ENCODE data around the gene ABHD16B.
A peak's percentile ranks its signal among the peaks of the same experiment; 100 is the strongest.
"Not testable (repeated sequence)": the region's sequence is repeated elsewhere in the genome, so short reads cannot be mapped to it uniquely, and the experiment has no call there.

ABHD16B gene

GRCh38 chr20:63846128-63846771 lies 15.0 kb upstream of the ABHD16B start:
- no peaks in the 10 kb centered on the region for H3K27me3 ChIP-seq (ENCODE audit: control insufficient read depth, insufficient read depth, low read length)
- peak overlapping the region; percentile 19; the same call in 1 of the 2 replicates for H3K4me3 ChIP-seq (ENCODE audit: low read length)
- peaks cover 15% of the 10 kb centered on the region for H3K4me1 ChIP-seq (ENCODE audit: control insufficient read depth, insufficient read depth, low read length)
- H3K27ac ChIP-seq (ENCODE audit: low read length): no peak overlapping the region
- DNase-seq (ENCODE audit: low read depth, low spot score): no peak
- H3K9me3 ChIP-seq (ENCODE audit: control insufficient read depth, insufficient read depth, low read length): no peaks in the 10 kb centered on the region
- no CpG with 5 or more reads among the region's 24 CpGs for WGBS (ENCODE audit: insufficient coverage, insufficient read length)
- H3K36me3 ChIP-seq (ENCODE audit: control insufficient read depth, insufficient read depth, low read length): no peaks in the 10 kb centered on the region

- Histone ChIP-seq H3K27me3 (ENCODE audit: control insufficient read depth, insufficient read depth, low read length) (no peaks in the 10 kb centered on the region), H3K27ac (ENCODE audit: low read length) (no peak overlapping the region), H3K36me3 (ENCODE audit: control insufficient read depth, insufficient read depth, low read length) (no peaks in the 10 kb centered on the region), H3K4me1 (ENCODE audit: control insufficient read depth, insufficient read depth, low read length) (peaks cover 15% of the 10 kb centered on the region), H3K9me3 (ENCODE audit: control insufficient read depth, insufficient read depth, low read length) (no peaks in the 10 kb centered on the region), H3K4me3 (ENCODE audit: low read length) (no peak overlapping the region)
- no CpG with 5 or more reads among the region's 3 CpGs for WGBS (ENCODE audit: insufficient coverage, insufficient read length)
- no peak for DNase-seq (ENCODE audit: low read depth, low spot score)
Observed at GRCh38 chr20:63846888-63847236, 14.4 kb upstream of the ABHD16B start.

- DNase-seq (ENCODE audit: low read depth, low spot score): peak; percentile 82
- no CpG with 5 or more reads among the region's 16 CpGs for WGBS (ENCODE audit: insufficient coverage, insufficient read length)
- Histone ChIP-seq H3K4me1 (ENCODE audit: control insufficient read depth, insufficient read depth, low read length) (peaks cover 15% of the 10 kb centered on the region), H3K27me3 (ENCODE audit: control insufficient read depth, insufficient read depth, low read length) (no peaks in the 10 kb centered on the region), H3K9me3 (ENCODE audit: control insufficient read depth, insufficient read depth, low read length) (no peaks in the 10 kb centered on the region), H3K27ac (ENCODE audit: low read length) (no peak overlapping the region), H3K4me3 (ENCODE audit: low read length) (no peak overlapping the region), H3K36me3 (ENCODE audit: control insufficient read depth, insufficient read depth, low read length) (no peaks in the 10 kb centered on the region)
Observed at GRCh38 chr20:63847237-63848002, 13.9 kb upstream of the ABHD16B start.

DNA sequence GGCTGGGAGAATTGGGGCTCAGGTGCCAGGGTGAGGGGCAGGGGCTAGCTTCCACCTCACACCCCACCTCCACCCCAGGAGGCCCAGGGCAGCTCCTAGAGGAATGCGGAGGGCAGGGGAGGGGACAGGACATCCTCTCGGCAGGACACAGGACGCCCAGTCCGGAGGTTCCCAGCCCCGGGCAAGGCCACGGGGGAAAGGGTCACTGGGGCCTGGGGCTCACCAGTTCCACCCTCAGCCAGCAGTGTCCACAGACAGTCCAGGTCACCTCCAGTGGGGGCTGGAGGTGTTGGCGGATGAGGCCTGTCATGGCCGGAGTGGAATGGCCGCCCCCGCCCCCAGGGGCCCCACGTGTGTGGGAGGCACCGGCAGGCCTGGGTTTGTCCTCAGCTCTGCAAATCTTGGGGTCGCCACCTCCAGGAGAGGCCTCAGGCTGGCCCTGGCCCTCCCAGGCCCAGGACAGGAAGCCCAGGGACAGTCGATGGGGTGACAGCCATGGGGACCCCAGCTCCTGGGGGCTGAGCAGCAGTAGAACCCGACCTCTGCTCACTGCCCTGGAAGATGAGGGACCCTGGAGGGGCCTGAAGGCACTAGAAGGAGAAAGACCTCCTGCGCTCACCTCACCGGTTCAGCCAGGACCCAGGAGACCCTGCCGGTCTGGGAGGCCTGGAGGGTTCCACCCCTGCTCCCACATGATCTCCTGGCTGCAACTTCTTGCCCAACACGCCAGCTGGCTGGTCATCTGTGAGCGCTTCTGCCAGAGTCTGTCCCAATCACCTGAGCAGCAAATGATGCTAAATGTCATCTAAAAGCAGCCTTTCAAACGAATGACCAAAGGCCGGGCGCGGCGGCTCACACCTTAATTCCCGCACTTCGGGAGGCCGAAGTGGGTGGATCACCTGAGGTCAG lies 13.0 kb upstream of the ABHD16B start:
- no CpG with 5 or more reads among the region's 28 CpGs for WGBS (ENCODE audit: insufficient coverage, insufficient read length)
- DNase-seq (ENCODE audit: low read depth, low spot score): no peak
- Histone ChIP-seq H3K27me3 (ENCODE audit: control insufficient read depth, insufficient read depth, low read length) (no peaks in the 10 kb centered on the region), H3K9me3 (ENCODE audit: control insufficient read depth, insufficient read depth, low read length) (no peaks in the 10 kb centered on the region), H3K4me1 (ENCODE audit: control insufficient read depth, insufficient read depth, low read length) (peaks cover 15% of the 10 kb centered on the region), H3K36me3 (ENCODE audit: control insufficient read depth, insufficient read depth, low read length) (no peaks in the 10 kb centered on the region), H3K27ac (ENCODE audit: low read length) (no peak overlapping the region), H3K4me3 (ENCODE audit: low read length) (no peak overlapping the region)

- H3K4me3 ChIP-seq (ENCODE audit: low read length): no peak overlapping the region
- DNase-seq (ENCODE audit: low read depth, low spot score): no peak
- no peaks in the 10 kb centered on the region for H3K27me3 ChIP-seq (ENCODE audit: control insufficient read depth, insufficient read depth, low read length)
- no peak overlapping the region for H3K27ac ChIP-seq (ENCODE audit: low read length)
- no peaks in the 10 kb centered on the region for H3K36me3 ChIP-seq (ENCODE audit: control insufficient read depth, insufficient read depth, low read length)
- peaks cover 22% of the 10 kb centered on the region for H3K4me1 ChIP-seq (ENCODE audit: control insufficient read depth, insufficient read depth, low read length)
- no CpG with 5 or more reads among the region's 27 CpGs for whole genome bisulfite sequencing (ENCODE audit: insufficient coverage, insufficient read length)
- H3K9me3 ChIP-seq (ENCODE audit: control insufficient read depth, insufficient read depth, low read length): no peaks in the 10 kb centered on the region
Observed at GRCh38 chr20:63850689-63851547, 10.4 kb upstream of the ABHD16B start.

DNA sequence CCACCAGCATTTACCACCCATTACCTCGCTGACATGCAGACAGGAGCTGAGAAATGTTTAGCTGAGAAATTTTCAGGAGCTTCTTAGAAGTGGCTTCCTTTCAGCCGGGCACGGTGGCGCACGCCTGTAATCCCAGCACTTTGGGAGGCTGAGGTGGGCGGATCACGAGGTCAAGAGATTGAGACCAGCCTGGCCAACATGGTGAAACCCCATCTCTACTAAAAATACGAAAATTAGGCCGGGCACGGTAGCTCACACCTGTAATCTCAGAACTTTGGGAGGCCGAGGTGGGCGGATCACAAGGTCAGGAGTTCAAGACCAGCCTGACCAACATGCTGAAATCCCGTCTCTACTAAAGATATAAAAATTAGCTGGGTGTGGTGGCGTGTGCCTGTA lies 9.8 kb upstream of the ABHD16B start:
- H3K27me3 ChIP-seq (ENCODE audit: control insufficient read depth, insufficient read depth, low read length); H3K9me3 ChIP-seq (ENCODE audit: control insufficient read depth, insufficient read depth, low read length); H3K36me3 ChIP-seq (ENCODE audit: control insufficient read depth, insufficient read depth, low read length); H3K4me3 ChIP-seq (ENCODE audit: low read length); H3K27ac ChIP-seq (ENCODE audit: low read length); DNase-seq (ENCODE audit: low read depth, low spot score): not testable (repeated sequence)
- WGBS (ENCODE audit: insufficient coverage, insufficient read length): no CpG with 5 or more reads among the region's 14 CpGs
- peaks cover 22% of the 10 kb centered on the region for H3K4me1 ChIP-seq (ENCODE audit: control insufficient read depth, insufficient read depth, low read length)

DNA sequence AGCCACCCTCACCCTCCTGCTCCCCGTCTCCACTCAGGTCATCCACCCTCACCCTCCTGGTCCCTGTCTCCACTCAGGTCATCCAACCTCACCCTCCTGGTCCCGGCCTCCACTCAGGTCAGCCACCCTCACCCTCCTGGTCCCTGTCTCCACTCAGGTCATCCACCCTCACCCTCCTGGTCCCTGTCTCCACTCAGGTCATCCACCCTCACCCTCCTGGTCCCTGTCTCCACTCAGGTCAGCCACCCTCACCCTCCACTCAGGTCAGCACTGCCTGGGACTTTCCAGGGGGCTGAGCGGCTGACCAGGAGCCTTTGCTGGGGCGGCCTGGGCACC lies 7.6 kb upstream of the ABHD16B start:
- H3K27ac ChIP-seq (ENCODE audit: low read length); H3K4me3 ChIP-seq (ENCODE audit: low read length); H3K9me3 ChIP-seq (ENCODE audit: control insufficient read depth, insufficient read depth, low read length); H3K36me3 ChIP-seq (ENCODE audit: control insufficient read depth, insufficient read depth, low read length); H3K4me1 ChIP-seq (ENCODE audit: control insufficient read depth, insufficient read depth, low read length); DNase-seq (ENCODE audit: low read depth, low spot score); H3K27me3 ChIP-seq (ENCODE audit: control insufficient read depth, insufficient read depth, low read length): not testable (repeated sequence)
- WGBS (ENCODE audit: insufficient coverage, insufficient read length): no CpG with 5 or more reads among the region's 4 CpGs

DNA sequence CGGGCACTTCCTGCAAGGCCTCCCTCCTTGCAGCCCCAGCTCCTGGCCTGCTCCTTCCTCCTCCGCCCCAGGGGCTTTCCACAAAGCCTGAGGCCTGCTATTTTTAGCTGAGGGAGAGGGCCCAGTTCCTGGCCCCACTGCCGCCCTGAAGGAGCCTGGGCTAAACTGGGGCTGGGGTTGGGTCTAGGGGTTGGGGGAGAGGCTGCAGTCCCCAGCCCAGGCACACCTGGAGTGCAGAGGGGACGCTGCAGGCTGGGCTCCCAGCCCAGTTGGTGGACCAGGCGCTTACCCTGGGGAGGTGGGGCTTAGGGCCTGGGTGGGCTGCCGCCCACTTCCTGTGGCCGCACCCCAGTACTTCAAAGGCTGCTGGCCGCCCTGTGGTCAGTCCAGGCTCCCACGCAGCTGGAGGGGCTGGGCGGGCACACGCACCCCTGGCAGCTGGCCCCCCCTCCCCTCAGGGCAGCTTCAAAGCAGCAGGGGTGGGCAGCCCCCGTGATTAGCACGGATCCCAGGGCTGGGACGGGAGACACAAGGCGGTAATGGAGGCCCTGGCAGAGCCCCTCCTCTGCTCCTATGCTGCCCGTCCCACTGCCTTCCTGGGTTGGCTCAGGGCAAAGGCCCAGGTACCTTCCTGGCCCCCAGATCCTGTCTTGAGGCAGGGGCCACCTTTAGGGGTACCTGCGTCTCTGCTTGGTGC lies 7.1 kb upstream of the ABHD16B start:
- Histone ChIP-seq H3K4me1 (ENCODE audit: control insufficient read depth, insufficient read depth, low read length) (peaks cover 11% of the 10 kb centered on the region), H3K27ac (ENCODE audit: low read length) (no peak overlapping the region), H3K27me3 (ENCODE audit: control insufficient read depth, insufficient read depth, low read length) (no peaks in the 10 kb centered on the region), H3K9me3 (ENCODE audit: control insufficient read depth, insufficient read depth, low read length) (no peaks in the 10 kb centered on the region), H3K4me3 (ENCODE audit: low read length) (no peak overlapping the region), H3K36me3 (ENCODE audit: control insufficient read depth, insufficient read depth, low read length) (no peaks in the 10 kb centered on the region)
- WGBS (ENCODE audit: insufficient coverage, insufficient read length): no CpG with 5 or more reads among the region's 17 CpGs
- DNase-seq (ENCODE audit: low read depth, low spot score): no peak

DNA sequence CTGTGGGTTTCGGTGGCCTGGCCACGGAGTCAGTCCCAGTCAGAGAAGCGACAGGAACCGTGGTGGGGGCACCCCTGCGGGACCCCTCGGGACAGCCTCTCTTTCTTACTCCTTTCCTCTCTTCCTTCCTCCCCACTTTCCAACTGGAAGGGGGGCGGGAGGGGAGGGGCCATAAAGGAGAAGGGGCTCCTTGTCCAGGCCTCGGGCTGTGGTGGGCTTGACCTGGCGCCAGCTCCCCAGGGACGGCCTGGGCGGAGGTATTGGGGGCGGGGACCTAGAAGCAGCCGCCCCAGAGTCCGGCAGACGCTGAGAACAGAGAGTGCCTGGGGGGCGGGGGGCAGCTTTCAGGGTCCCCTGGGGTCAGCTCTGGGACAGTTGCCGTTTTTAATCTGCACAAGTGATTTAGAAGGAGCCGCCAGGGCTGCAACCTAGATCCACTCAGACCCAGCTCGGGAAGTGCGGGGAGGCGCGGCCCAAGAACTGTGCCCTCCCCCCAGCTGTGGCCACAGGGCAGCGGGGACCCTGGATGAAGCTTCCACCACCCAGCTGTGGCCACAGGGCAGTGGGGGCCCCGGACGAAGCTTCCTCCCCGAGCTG lies 6.4 kb upstream of the ABHD16B start:
- no peak overlapping the region; the same call in 1 of the 2 replicates for H3K4me3 ChIP-seq (ENCODE audit: low read length)
- no peaks in the 10 kb centered on the region for H3K27me3 ChIP-seq (ENCODE audit: control insufficient read depth, insufficient read depth, low read length)
- peaks cover 13% of the 10 kb centered on the region for H3K4me1 ChIP-seq (ENCODE audit: control insufficient read depth, insufficient read depth, low read length)
- DNase-seq (ENCODE audit: low read depth, low spot score): no peak
- no peaks in the 10 kb centered on the region for H3K9me3 ChIP-seq (ENCODE audit: control insufficient read depth, insufficient read depth, low read length)
- H3K36me3 ChIP-seq (ENCODE audit: control insufficient read depth, insufficient read depth, low read length): no peaks in the 10 kb centered on the region
- no CpG with 5 or more reads among the region's 26 CpGs for WGBS (ENCODE audit: insufficient coverage, insufficient read length)
- H3K27ac ChIP-seq (ENCODE audit: low read length): no peak overlapping the region
